IPS DF 6.9 (cell line): ENCODE measurements around the gene ATG16L2.

Experiments used
- DNase-seq: peaks from one replicate; pipeline ENCODE4 v3.0.0-alpha.2; 2013; ENCODE audit warnings: low read depth, low spot score
- H3K27ac ChIP-seq: one replicate; pipeline ENCODE4 v1.5.1; 2013; ENCODE audit warnings: low read length, control low read depth
- H3K27me3 ChIP-seq: 2 replicates; pipeline ENCODE4 v1.6.1; 2013; ENCODE audit warnings: mild to moderate bottlenecking, low read length; ENCODE audit not compliant: control insufficient read depth, insufficient read depth
- H3K36me3 ChIP-seq: 2 replicates; pipeline ENCODE4 v1.6.1; 2013; ENCODE audit warnings: low read length; ENCODE audit not compliant: control insufficient read depth, insufficient read depth
- H3K4me1 ChIP-seq: 2 replicates; pipeline ENCODE4 v1.6.1; 2013; ENCODE audit warnings: low read length; ENCODE audit not compliant: control insufficient read depth, insufficient read depth
- H3K4me3 ChIP-seq: 2 replicates; pipeline ENCODE4 v1.5.1; 2013; ENCODE audit warnings: mild to moderate bottlenecking, low read length
- H3K9me3 ChIP-seq: 2 replicates; pipeline ENCODE4 v1.6.1; 2013; ENCODE audit warnings: low read length, inconsistent platforms; ENCODE audit not compliant: control insufficient read depth, insufficient read depth
- WGBS: extraction: QIAGEN DNeasy Blood & Tissue Kit; methylation state at CpG from one replicate; pipeline ENCODE4 v1.1.7; 2013; ENCODE audit warnings: mixed read lengths, missing lambda C conversion rate; ENCODE audit not compliant: insufficient read length, insufficient coverage; 5-methylcytosine and 5-hydroxymethylcytosine counted together

The ATG16L2 gene

GRCh38 chr11:72833083-72833733, 19.0 kb downstream of the ATG16L2 start:
- Histone ChIP-seq H3K27me3 (no peaks in the 10 kb centered on the region), H3K4me1 (peaks cover 3% of the 10 kb centered on the region; the same call in 1 of the 2 replicates), H3K9me3 (no peaks in the 10 kb centered on the region), H3K27ac (no peak overlapping the region), H3K4me3 (no peak overlapping the region), H3K36me3 (no peaks in the 10 kb centered on the region)
- WGBS = no CpG with 5 or more reads among the region's 5 CpGs
- no peak for DNase-seq

- no CpG with 5 or more reads among the region's 8 CpGs for WGBS
- Histone ChIP-seq H3K27ac (no peak overlapping the region), H3K4me3 (no peak overlapping the region), H3K9me3 (no peaks in the 10 kb centered on the region), H3K4me1 (peaks cover 3% of the 10 kb centered on the region; the same call in 1 of the 2 replicates), H3K27me3 (no peaks in the 10 kb centered on the region), H3K36me3 (no peaks in the 10 kb centered on the region)
- DNase-seq = no peak
Measured at GRCh38 chr11:72833811-72834493, 19.7 kb downstream of the ATG16L2 start.

- H3K9me3 ChIP-seq = no peaks in the 10 kb centered on the region
- H3K4me1 ChIP-seq = peaks cover 3% of the 10 kb centered on the region; the same call in 1 of the 2 replicates
- H3K27me3 ChIP-seq = no peaks in the 10 kb centered on the region
- H3K36me3 ChIP-seq = no peaks in the 10 kb centered on the region
- WGBS = no CpG with 5 or more reads among the region's 5 CpGs
- no peak overlapping the region for H3K4me3 ChIP-seq
- no peak overlapping the region for H3K27ac ChIP-seq
- DNase-seq = no peak
Measured at GRCh38 chr11:72834905-72835304, 20.7 kb downstream of the ATG16L2 start.

DNA sequence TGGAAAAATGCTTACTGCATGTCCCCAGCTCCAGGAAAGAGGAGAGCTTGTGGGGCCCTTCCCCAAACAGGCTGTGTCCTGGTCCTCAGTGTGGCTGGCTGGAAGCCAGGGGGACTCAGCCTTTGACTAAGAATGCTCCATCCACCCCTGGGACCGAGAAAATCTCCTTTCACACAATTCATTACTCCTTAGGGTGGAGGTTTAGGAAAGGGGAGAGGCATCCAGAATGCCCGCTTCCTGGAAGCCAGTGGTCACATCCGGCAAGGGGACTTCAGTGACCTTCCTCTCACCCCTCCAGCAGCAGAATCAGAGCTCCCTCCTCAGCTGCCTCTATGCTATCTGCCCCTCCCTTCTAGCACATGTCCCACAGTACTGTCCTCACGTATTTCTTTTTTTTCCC, 21.9 kb downstream of the ATG16L2 start:
- no CpG with 5 or more reads among the region's 4 CpGs for WGBS
- Histone ChIP-seq H3K9me3 (no peaks in the 10 kb centered on the region), H3K4me1 (peaks cover 3% of the 10 kb centered on the region; the same call in 1 of the 2 replicates), H3K4me3 (no peak overlapping the region), H3K27ac (no peak overlapping the region), H3K36me3 (no peaks in the 10 kb centered on the region), H3K27me3 (no peaks in the 10 kb centered on the region)
- no peak for DNase-seq

DNA sequence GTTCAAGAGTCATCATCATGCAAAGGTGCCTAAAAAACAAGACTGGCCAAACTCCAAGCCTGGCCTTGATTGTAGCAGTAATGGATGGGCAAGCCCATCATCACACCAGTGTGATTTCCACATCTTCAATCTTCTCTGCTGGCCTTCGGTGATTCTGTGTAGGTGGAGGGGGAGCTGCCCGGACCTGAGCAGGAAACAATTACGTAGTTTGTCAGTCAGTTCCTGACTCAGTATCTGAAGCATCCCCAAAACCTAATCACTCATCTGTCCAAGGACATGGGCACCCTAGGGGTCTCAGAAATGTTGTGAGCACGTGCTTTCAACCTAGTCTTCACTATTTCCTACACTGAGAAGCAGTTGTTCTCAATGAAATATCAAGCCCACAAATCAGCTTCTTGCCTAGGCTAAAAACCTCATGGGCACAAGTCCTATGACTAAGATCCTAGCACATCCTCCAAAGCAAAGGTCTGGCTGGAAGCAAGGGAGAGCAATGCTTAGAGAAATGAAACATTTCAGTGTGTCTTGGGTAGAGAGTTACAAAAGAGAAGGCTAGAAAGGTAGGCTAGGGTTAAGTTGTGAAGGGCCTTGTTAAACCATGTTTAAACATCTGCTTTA, 24.6 kb downstream of the ATG16L2 start:
- H3K4me3 ChIP-seq = no peak overlapping the region
- H3K27me3 ChIP-seq = no peaks in the 10 kb centered on the region
- H3K9me3 ChIP-seq = no peaks in the 10 kb centered on the region
- DNase-seq = no peak
- H3K36me3 ChIP-seq = no peaks in the 10 kb centered on the region
- no peak overlapping the region for H3K27ac ChIP-seq
- H3K4me1 ChIP-seq = no peaks in the 10 kb centered on the region
- no CpG with 5 or more reads among the region's 4 CpGs for WGBS

DNA sequence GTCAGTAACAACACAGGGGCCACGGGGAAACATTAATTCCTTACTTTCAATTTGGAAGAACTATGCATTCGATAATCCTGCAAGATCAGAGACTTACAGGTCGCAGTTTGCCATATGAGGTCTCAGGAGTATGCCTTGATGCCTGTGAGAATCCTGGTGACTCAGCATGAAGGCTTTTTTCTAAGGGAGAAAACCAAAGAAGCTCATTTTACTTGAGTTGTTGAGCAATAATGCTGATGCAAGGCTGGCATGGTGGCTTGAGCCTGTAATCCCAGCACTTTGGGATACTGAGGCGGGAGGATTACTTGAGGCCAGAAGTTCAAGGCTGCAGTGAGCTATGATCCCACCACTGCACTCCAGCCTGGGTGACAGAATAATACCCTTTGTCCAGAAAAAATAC, 26.6 kb downstream of the ATG16L2 start:
- Histone ChIP-seq H3K4me3 (no peak overlapping the region), H3K9me3 (no peaks in the 10 kb centered on the region), H3K36me3 (no peaks in the 10 kb centered on the region), H3K27ac (no peak overlapping the region), H3K27me3 (no peaks in the 10 kb centered on the region), H3K4me1 (no peaks in the 10 kb centered on the region)
- no CpG with 5 or more reads among the region's 4 CpGs for WGBS
- DNase-seq = no peak

DNA sequence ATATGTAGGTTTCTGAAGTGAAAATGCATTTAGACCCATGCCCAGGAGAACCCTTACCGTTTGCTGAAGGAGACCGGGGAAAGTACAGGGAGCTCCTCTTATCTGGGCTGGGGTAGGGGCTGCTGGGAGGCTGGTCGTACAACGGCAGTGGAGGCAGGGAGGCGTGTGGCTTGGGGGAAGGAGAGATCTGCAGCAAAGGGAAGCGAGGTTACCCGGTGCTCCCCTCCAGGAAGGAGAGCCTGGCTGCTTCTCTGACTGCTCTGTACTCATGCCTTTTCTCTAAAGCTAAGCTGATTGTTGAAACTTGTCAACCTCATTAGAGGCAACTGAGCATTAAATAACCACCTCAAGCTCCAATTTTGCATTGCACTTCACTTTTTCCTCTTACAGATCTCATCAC, 27.2 kb downstream of the ATG16L2 start:
- H3K27ac ChIP-seq = no peak overlapping the region
- H3K4me1 ChIP-seq = no peaks in the 10 kb centered on the region
- no CpG with 5 or more reads among the region's 7 CpGs for WGBS
- no peak overlapping the region for H3K4me3 ChIP-seq
- H3K27me3 ChIP-seq = no peaks in the 10 kb centered on the region
- DNase-seq = no peak
- H3K9me3 ChIP-seq = no peaks in the 10 kb centered on the region
- H3K36me3 ChIP-seq = no peaks in the 10 kb centered on the region

DNA sequence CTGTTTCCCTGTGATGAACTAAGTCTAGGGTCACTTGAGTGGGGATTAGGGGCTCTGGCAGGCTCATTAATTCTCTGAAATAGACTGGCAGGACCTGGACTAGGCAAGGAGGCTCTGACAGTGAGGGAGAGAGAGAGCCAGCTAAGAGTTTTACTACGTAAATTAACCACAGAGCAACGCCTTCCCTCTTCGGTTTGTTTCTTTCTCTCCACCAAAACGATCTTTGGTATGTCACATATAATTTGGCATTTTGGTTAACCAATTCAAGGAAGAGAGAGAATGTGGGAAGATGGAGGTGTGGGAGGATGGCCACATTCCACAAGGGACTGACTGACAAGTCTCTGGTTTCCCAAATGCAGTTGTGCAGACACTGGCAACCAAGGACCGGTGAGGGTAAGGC, 27.9 kb downstream of the ATG16L2 start:
- Histone ChIP-seq H3K4me1 (no peaks in the 10 kb centered on the region), H3K27me3 (no peaks in the 10 kb centered on the region), H3K27ac (no peak overlapping the region), H3K36me3 (no peaks in the 10 kb centered on the region), H3K4me3 (no peak overlapping the region), H3K9me3 (no peaks in the 10 kb centered on the region)
- DNase-seq = no peak
- no CpG with 5 or more reads among the region's 5 CpGs for WGBS

DNA sequence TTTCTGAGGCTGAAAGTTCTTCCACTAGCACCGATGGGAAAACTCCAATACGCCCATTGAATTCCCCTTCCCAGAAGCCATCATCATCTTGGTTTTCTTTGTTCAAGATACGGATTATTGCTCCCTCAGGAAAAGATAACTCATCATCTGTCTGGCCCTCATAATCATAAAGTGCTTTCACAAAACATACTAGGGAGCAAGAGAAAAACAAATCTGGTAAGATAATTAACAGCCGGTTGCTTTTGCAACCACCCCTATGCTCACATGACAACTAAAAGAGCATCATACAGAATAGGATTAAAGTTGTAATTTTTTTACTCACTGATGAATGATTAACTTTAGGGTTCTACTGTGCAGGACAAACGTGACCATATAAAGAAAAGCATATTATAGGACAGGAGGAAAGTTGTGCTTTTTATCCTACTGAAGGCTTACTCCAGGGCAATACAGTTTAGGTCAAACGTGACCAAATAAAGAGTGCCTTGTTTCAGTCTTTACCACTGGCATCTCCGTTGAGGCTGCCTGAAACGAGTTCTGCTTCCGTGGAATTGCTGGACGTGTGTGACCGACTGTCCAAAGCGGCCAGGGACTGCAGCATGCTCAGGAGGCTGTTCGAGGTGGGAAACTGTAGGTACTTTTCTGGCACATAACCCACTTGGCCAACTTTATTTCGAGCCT, 28.6 kb downstream of the ATG16L2 start:
- Histone ChIP-seq H3K4me1 (no peaks in the 10 kb centered on the region), H3K36me3 (no peaks in the 10 kb centered on the region), H3K4me3 (no peak overlapping the region), H3K27me3 (no peaks in the 10 kb centered on the region), H3K27ac (no peak overlapping the region), H3K9me3 (no peaks in the 10 kb centered on the region)
- no peak for DNase-seq
- whole genome bisulfite sequencing = no CpG with 5 or more reads among the region's 14 CpGs

- no peaks in the 10 kb centered on the region for H3K9me3 ChIP-seq
- H3K36me3 ChIP-seq = no peaks in the 10 kb centered on the region
- no CpG with 5 or more reads among the region's 4 CpGs for WGBS
- no peak for DNase-seq
- no peaks in the 10 kb centered on the region for H3K27me3 ChIP-seq
- H3K4me1 ChIP-seq = no peaks in the 10 kb centered on the region
- no peak overlapping the region for H3K27ac ChIP-seq
- no peak overlapping the region for H3K4me3 ChIP-seq
Measured at GRCh38 chr11:72844356-72844755, 30.1 kb downstream of the ATG16L2 start.
